Chondrocyte (in vitro differentiated cells): Measurements from ENCODE around the gene OSGIN1. TPM values are rescaled to one million over a fixed set of nuclear protein-coding genes. Genes with fewer than 3 reads are reported as not detected.

ENCODE experiments used
- DNase-seq: peaks from one replicate; pipeline ENCODE4 v3.0.0; 2021; ENCODE audit warnings: mixed read lengths, low spot score
- H3K27ac Mint-ChIP-seq: one replicate; pipeline ENCODE4 v1.8.0; 2021; ENCODE audit warnings: mild to moderate bottlenecking, moderate library complexity, mixed read lengths; ENCODE audit not compliant: unreplicated experiment
- H3K27me3 Mint-ChIP-seq: 2 replicates; pipeline ENCODE4 v1.8.0; 2021; ENCODE audit warnings: low read depth, mixed read lengths
- H3K36me3 Mint-ChIP-seq: 2 replicates; pipeline ENCODE4 v1.8.0; 2021; ENCODE audit warnings: low read depth, mixed read lengths
- H3K4me1 Mint-ChIP-seq: 2 replicates; pipeline ENCODE4 v1.8.0; 2021; ENCODE audit warnings: low read depth, mild to moderate bottlenecking, mixed read lengths
- H3K4me3 Mint-ChIP-seq: one replicate; pipeline ENCODE4 v1.8.0; 2021; ENCODE audit warnings: mild to moderate bottlenecking, moderate library complexity, mixed read lengths; ENCODE audit not compliant: unreplicated experiment
- H3K9me3 Mint-ChIP-seq: 2 replicates; pipeline ENCODE4 v1.8.0; 2021; ENCODE audit warnings: low read depth, mixed read lengths
- total RNA-seq: library from RNA; stranded (reverse); gene quantifications from 3 replicates; pipeline ENCODE4 v1.2.1, GENCODE V29; 2021
- TF ChIP-seq, protein P1 (sequence below): fragments of 200-600 bp; sonication (generic); IDR thresholded peaks from 2 replicates; pipeline ENCODE4 v1.5.0; 2021; ENCODE audit warnings: antibody characterized with exemption, mild to moderate bottlenecking, moderate library complexity

OSGIN1 gene
- total RNA-seq, 1 donor from 2014 or later, result 2.5 TPM

DNA sequence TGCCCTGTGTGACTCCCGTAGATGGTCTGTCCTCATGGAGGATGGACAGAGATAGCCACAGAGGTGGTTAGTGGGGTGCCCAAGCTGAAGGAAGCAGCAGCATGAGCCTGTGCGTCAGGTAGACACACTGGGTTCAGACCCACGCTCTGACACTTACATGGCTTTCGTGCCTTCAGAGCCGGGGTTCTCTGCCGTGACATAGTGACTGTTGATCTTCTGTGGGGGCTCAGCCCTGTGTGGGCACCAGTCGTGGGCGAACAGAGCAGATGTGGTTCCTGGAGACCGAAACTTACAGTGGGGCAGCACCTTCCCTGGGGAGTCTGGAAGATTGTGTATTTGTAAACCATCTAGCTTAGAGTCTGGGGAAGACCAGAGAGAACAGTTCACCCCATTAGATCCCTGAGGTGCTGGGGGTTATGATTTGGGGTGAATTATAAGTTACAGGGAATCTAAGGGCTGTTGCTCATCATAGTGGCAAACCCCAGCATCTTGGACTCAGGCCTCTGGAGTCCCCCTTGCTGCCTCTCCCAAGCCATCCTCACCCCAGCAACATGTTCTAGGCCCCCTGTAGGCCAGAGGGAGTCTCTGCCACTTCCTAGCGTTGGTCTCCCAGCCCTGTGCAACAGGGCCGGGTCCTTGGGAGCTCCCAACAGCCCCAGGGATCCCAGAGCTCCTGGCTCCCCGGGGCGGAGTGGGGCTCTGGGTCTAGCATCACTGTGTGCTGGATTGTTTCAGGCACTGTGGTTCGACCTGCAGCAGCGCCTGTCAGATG, 43.6 kb downstream of the OSGIN1 start:
- Mint-ChIP-seq H3K36me3 (no peaks in the 10 kb centered on the region), H3K27me3 (peaks cover 7% of the 10 kb centered on the region), H3K9me3 (no peaks in the 10 kb centered on the region), H3K4me1 (peaks cover 14% of the 10 kb centered on the region), H3K27ac (no peak overlapping the region), H3K4me3 (no peak overlapping the region)
- TF ChIP-seq, protein P1, sequence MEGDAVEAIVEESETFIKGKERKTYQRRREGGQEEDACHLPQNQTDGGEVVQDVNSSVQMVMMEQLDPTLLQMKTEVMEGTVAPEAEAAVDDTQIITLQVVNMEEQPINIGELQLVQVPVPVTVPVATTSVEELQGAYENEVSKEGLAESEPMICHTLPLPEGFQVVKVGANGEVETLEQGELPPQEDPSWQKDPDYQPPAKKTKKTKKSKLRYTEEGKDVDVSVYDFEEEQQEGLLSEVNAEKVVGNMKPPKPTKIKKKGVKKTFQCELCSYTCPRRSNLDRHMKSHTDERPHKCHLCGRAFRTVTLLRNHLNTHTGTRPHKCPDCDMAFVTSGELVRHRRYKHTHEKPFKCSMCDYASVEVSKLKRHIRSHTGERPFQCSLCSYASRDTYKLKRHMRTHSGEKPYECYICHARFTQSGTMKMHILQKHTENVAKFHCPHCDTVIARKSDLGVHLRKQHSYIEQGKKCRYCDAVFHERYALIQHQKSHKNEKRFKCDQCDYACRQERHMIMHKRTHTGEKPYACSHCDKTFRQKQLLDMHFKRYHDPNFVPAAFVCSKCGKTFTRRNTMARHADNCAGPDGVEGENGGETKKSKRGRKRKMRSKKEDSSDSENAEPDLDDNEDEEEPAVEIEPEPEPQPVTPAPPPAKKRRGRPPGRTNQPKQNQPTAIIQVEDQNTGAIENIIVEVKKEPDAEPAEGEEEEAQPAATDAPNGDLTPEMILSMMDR, result no peak
- DNase-seq, result no peak

- no peaks in the 10 kb centered on the region for H3K36me3 Mint-ChIP-seq
- peaks cover 6% of the 10 kb centered on the region for H3K4me1 Mint-ChIP-seq
- no peaks in the 10 kb centered on the region for H3K9me3 Mint-ChIP-seq
- no peak overlapping the region for H3K4me3 Mint-ChIP-seq
- H3K27ac Mint-ChIP-seq, result no peak overlapping the region
- no peak for DNase-seq
- H3K27me3 Mint-ChIP-seq, result peaks cover 7% of the 10 kb centered on the region
- TF ChIP-seq, protein P1, result no peak
Observed at GRCh38 chr16:83998091-83998490, 45.1 kb downstream of the OSGIN1 start.

- no peaks in the 10 kb centered on the region for H3K36me3 Mint-ChIP-seq
- H3K27ac Mint-ChIP-seq, result no peak overlapping the region
- H3K4me3 Mint-ChIP-seq, result no peak overlapping the region
- TF ChIP-seq, protein P1, result no peak
- peaks cover 17% of the 10 kb centered on the region for H3K27me3 Mint-ChIP-seq
- no peak for DNase-seq
- H3K4me1 Mint-ChIP-seq, result no peaks in the 10 kb centered on the region
- H3K9me3 Mint-ChIP-seq, result no peaks in the 10 kb centered on the region
Observed at GRCh38 chr16:84000989-84001642, 48.1 kb downstream of the OSGIN1 start.

DNA sequence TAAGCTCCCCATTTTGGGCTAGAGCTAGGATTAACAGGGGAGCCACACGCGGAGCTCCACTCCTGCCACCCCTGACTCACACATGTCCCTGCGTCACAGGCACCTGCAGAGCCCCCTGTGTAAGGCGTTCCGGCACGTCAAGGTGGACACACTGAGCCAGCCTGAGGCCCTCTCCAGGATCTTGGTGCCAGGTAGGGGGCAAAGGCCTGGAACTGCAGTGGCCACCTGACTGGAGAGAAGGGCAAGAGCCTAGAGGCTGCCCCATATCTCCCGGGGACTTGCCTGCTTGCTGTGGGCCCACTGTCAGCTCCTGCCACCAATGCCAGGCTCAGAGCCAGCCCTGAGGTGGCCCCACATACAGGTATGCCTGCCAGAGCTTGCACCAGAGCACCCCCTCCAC, 48.7 kb downstream of the OSGIN1 start:
- no peaks in the 10 kb centered on the region for H3K4me1 Mint-ChIP-seq
- H3K4me3 Mint-ChIP-seq, result no peak overlapping the region
- H3K27me3 Mint-ChIP-seq, result peaks cover 20% of the 10 kb centered on the region
- TF ChIP-seq, protein P1, result no peak
- H3K9me3 Mint-ChIP-seq, result no peaks in the 10 kb centered on the region
- H3K36me3 Mint-ChIP-seq, result no peaks in the 10 kb centered on the region
- DNase-seq, result no peak
- H3K27ac Mint-ChIP-seq, result no peak overlapping the region

- Mint-ChIP-seq H3K4me3 (no peak overlapping the region), H3K27me3 (peaks cover 24% of the 10 kb centered on the region), H3K4me1 (no peaks in the 10 kb centered on the region), H3K27ac (no peak overlapping the region), H3K36me3 (no peaks in the 10 kb centered on the region), H3K9me3 (no peaks in the 10 kb centered on the region)
- no peak for DNase-seq
- TF ChIP-seq, protein P1, result no peak
Observed at GRCh38 chr16:84003038-84003437, 50.0 kb downstream of the OSGIN1 start.
